Suppressor macrophage (primary cell): ENCODE results near the gene CDKN1C.

Experiments used
- DNase-seq, 4 experiments: peaks; one replicate each; pipeline ENCODE4 v3.0.0-alpha.2; 2020 to 2022

CDKN1C gene

GRCh38 chr11:2923446-2924375 is 38.1 kb upstream of the CDKN1C start:
- DNase-seq = no peak

- DNase-seq = no peak
These were observed 37.1 kb upstream of the CDKN1C start for GRCh38 chr11:2922655-2923054.

GRCh38 chr11:2921742-2922493 is 36.3 kb upstream of the CDKN1C start:
- no peak for DNase-seq

GRCh38 chr11:2921261-2921660 is 35.7 kb upstream of the CDKN1C start:
- no peak for DNase-seq

- no peak for DNase-seq
These were observed 34.8 kb upstream of the CDKN1C start for GRCh38 chr11:2920343-2920742.

GRCh38 chr11:2919837-2920236 is 34.3 kb upstream of the CDKN1C start:
- no peak for DNase-seq

GRCh38 chr11:2919188-2919587 is 33.6 kb upstream of the CDKN1C start:
- no peak for DNase-seq

- DNase-seq = no peak
These were observed 32.4 kb upstream of the CDKN1C start for GRCh38 chr11:2917842-2918490.

- DNase-seq = no peak
These were observed 31.5 kb upstream of the CDKN1C start for GRCh38 chr11:2916892-2917645.

- no peak for DNase-seq
These were observed 30.7 kb upstream of the CDKN1C start for GRCh38 chr11:2916114-2916891.

- DNase-seq = no peak
These were observed 29.9 kb upstream of the CDKN1C start for GRCh38 chr11:2915473-2915872.

- no peak for DNase-seq
These were observed 29.1 kb upstream of the CDKN1C start for GRCh38 chr11:2914455-2915195.

GRCh38 chr11:2913776-2914175 is 28.2 kb upstream of the CDKN1C start:
- no peak for DNase-seq

- no peak for DNase-seq
These were observed 27.4 kb upstream of the CDKN1C start for GRCh38 chr11:2913019-2913431.

- DNase-seq = no peak
These were observed 26.9 kb upstream of the CDKN1C start for GRCh38 chr11:2912498-2912897.

- no peak for DNase-seq
These were observed 26.3 kb upstream of the CDKN1C start for GRCh38 chr11:2911785-2912391.

- DNase-seq = no peak
These were observed 25.7 kb upstream of the CDKN1C start for GRCh38 chr11:2911088-2911784.

- no peak for DNase-seq
These were observed 24.9 kb upstream of the CDKN1C start for GRCh38 chr11:2910401-2910955.

GRCh38 chr11:2909133-2909902 is 23.7 kb upstream of the CDKN1C start:
- no peak for DNase-seq
